Small intestine (tissue), 7 donors: ENCODE results near the gene CHCHD4. TPM values are rescaled to one million over a fixed set of nuclear protein-coding genes. Genes with fewer than 3 reads are reported as not detected.
A peak's percentile ranks its signal among the peaks of the same experiment; 100 is the strongest.
"Not testable (repeated sequence)": the region's sequence is repeated elsewhere in the genome, so short reads cannot be mapped to it uniquely, and the experiment has no call there.

Experiments used
- DNase-seq, 2 donors: peaks; one replicate each; pipeline versions ENCODE4 v3.0.0 to v3.0.0-alpha.2; 2013
- FAIRE-seq: peaks from 2 replicates; lab custom pipeline; 2012; peaks lifted over from hg19 to GRCh38; lab: Jason Lieb, UNC
- H3K27ac ChIP-seq, 3 donors: one replicate each; pipeline ENCODE4 v1.5.1; 2013; ENCODE audit warnings: low read length in 2 of 3, mild to moderate bottlenecking in 2 of 3, control low read depth in 1 of 3, inconsistent platforms in 1 of 3, low read depth in 1 of 3, moderate library complexity in 1 of 3
- H3K27me3 ChIP-seq, 3 donors: one replicate each; pipeline ENCODE4 v1.6.1; 2013; ENCODE audit warnings: low read length in 3 of 3, inconsistent platforms in 1 of 3; ENCODE audit not compliant: control insufficient read depth in 3 of 3, insufficient read depth in 3 of 3
- H3K36me3 ChIP-seq, 3 donors: one replicate each; pipeline ENCODE4 v1.6.1; 2013; ENCODE audit warnings: low read length in 3 of 3, inconsistent platforms in 1 of 3, low read depth in 1 of 3, mild to moderate bottlenecking in 1 of 3, moderate library complexity in 1 of 3; ENCODE audit not compliant: control insufficient read depth in 3 of 3, insufficient read depth in 2 of 3
- H3K4me1 ChIP-seq, 3 donors: one replicate each; pipeline ENCODE4 v1.6.1; 2013; ENCODE audit warnings: low read length in 2 of 3, inconsistent platforms in 1 of 3, low read depth in 1 of 3, mild to moderate bottlenecking in 1 of 3, moderate library complexity in 1 of 3; ENCODE audit not compliant: control insufficient read depth in 3 of 3, insufficient read depth in 2 of 3
- H3K4me3 ChIP-seq, 3 donors: one replicate each; pipeline ENCODE4 v1.5.1; 2013; ENCODE audit warnings: low read length in 3 of 3, control low read depth in 1 of 3, inconsistent platforms in 1 of 3, low read depth in 1 of 3, mild to moderate bottlenecking in 1 of 3, moderate library complexity in 1 of 3
- H3K9me3 ChIP-seq, 2 donors: one replicate each; pipeline ENCODE4 v1.6.1; 2013; ENCODE audit warnings: low read depth in 1 of 2, low read length in 1 of 2; ENCODE audit not compliant: control insufficient read depth in 2 of 2, insufficient read depth in 1 of 2
- WGBS, 3 donors: extraction: QIAGEN DNeasy Blood & Tissue Kit; methylation state at CpG; one replicate each; pipeline ENCODE4 v1.1.7; 2013; 5-methylcytosine and 5-hydroxymethylcytosine counted together
- polyA plus RNA-seq, 4 donors: library from polyadenylated mRNA; stranded (reverse) in 3 of 4; unstranded in 1 of 4; fragments of 200-250 nt in 3 of 4; fragments of 120-200 nt in 1 of 4; gene quantifications; one replicate each; pipeline versions ENCODE4 v1.2.1 to v1.2.3, GENCODE V29; 2013
- donor health status: healthy with polysubstance abuse.
- donor health status: control.
- donor health status: control.
- donor health status: Bipolar disorder and iron deficiency.
- donor health status: healthy.

CHCHD4 gene
- polyA plus RNA-seq, 4 donors, result 15.9 to 42.3 (median 26.5) TPM

- 58 to 81% (median 67%) methylated on average over 2 of the region's 2 CpGs for WGBS, 3 donors
- H3K27ac ChIP-seq, result peak overlapping the region in 1 of 3 donors; percentile 56
- peaks cover 4 to 51% (median 4%) of the 10 kb centered on the region in 3 donors for H3K4me1 ChIP-seq
- no peak for FAIRE-seq
- H3K4me3 ChIP-seq, result no peak overlapping the region
- peaks cover 0 to 44% (median 4%) of the 10 kb centered on the region in 3 donors for H3K36me3 ChIP-seq
- no peaks in the 10 kb centered on the region for H3K27me3 ChIP-seq
- no peaks in the 10 kb centered on the region for H3K9me3 ChIP-seq
- no peak for DNase-seq
These were observed 5.0 kb downstream of the CHCHD4 start for GRCh38 chr3:14119651-14120050.

- H3K9me3 ChIP-seq, result no peaks in the 10 kb centered on the region
- H3K36me3 ChIP-seq, result peaks cover 0 to 48% (median 4%) of the 10 kb centered on the region in 3 donors
- H3K4me1 ChIP-seq, result peaks cover 3 to 54% (median 4%) of the 10 kb centered on the region in 3 donors
- H3K27ac ChIP-seq, result peak overlapping the region in 1 of 3 donors; percentile 56
- FAIRE-seq (no peak), DNase-seq (peak in 1 of 2 donors; percentile 73)
- no peaks in the 10 kb centered on the region for H3K27me3 ChIP-seq
- WGBS, 3 donors, result 50 to 68% (median 52%) methylated on average over 13 of the region's 13 CpGs
- no peak overlapping the region for H3K4me3 ChIP-seq
These were observed 6.0 kb downstream of the CHCHD4 start for GRCh38 chr3:14118400-14119381.

- peaks cover 0 to 47% (median 4%) of the 10 kb centered on the region in 3 donors for H3K4me1 ChIP-seq
- H3K36me3 ChIP-seq, result peaks cover 0 to 51% (median 4%) of the 10 kb centered on the region in 3 donors
- no peak for FAIRE-seq
- DNase-seq, result no peak
- H3K4me3 ChIP-seq, result no peak overlapping the region
- H3K27ac ChIP-seq, result peak overlapping the region in 1 of 3 donors; percentile 56
- no peaks in the 10 kb centered on the region for H3K27me3 ChIP-seq
- 87 to 90% (median 88%) methylated on average over 10 of the region's 10 CpGs for WGBS, 3 donors
- no peaks in the 10 kb centered on the region for H3K9me3 ChIP-seq
These were observed 6.9 kb downstream of the CHCHD4 start for GRCh38 chr3:14117468-14118399.

- 26 to 68% (median 40%) methylated on average over 7 of the region's 7 CpGs for WGBS, 3 donors
These were observed 10.6 kb downstream of the CHCHD4 start for GRCh38 chr3:14113965-14114635.

GRCh38 chr3:14110699-14111098, 14.0 kb downstream of the CHCHD4 start:
- Histone ChIP-seq H3K27me3 (no peaks in the 10 kb centered on the region), H3K4me1 (peaks cover 0 to 13% (median 4%) of the 10 kb centered on the region in 3 donors), H3K4me3 (no peak overlapping the region), H3K27ac (no peak overlapping the region), H3K36me3 (peaks cover 0 to 19% (median 6%) of the 10 kb centered on the region in 3 donors), H3K9me3 (no peaks in the 10 kb centered on the region)
- DNase-seq (no peak), FAIRE-seq (no peak)
- WGBS, 3 donors, result 62 to 76% (median 68%) methylated on average over 4 of the region's 4 CpGs

More at GRCh38 chr3:14113965-14114635, 10.6 kb downstream of the CHCHD4 start:
- Histone ChIP-seq H3K4me3 (no peak overlapping the region), H3K27ac (peak overlapping the region in 2 of 3 donors; percentile 14 to 22), H3K36me3 (peaks cover 0 to 46% (median 6%) of the 10 kb centered on the region in 3 donors), H3K4me1 (peaks cover 0 to 18% (median 4%) of the 10 kb centered on the region in 3 donors), H3K27me3 (no peaks in the 10 kb centered on the region), H3K9me3 (no peaks in the 10 kb centered on the region)
- DNase-seq (peak; percentile 70 to 86), FAIRE-seq (no peak)

GRCh38 chr3:14109821-14110220, 14.8 kb downstream of the CHCHD4 start:
- FAIRE-seq, H3K27ac ChIP-seq, DNase-seq, H3K27me3 ChIP-seq, H3K4me3 ChIP-seq, H3K9me3 ChIP-seq: not testable (repeated sequence)
- H3K4me1 ChIP-seq, result peaks cover 0 to 10% (median 2%) of the 10 kb centered on the region in 3 donors
- WGBS, 3 donors, result 98 to 99% (median 98%) methylated on average over 5 of the region's 5 CpGs
- peaks cover 0 to 18% (median 2%) of the 10 kb centered on the region in 3 donors for H3K36me3 ChIP-seq

GRCh38 chr3:14097616-14098391, 26.9 kb downstream of the CHCHD4 start:
- peaks cover 0 to 4% (median 0%) of the 10 kb centered on the region in 3 donors for H3K27me3 ChIP-seq
- H3K4me3 ChIP-seq, result no peak overlapping the region
- H3K27ac ChIP-seq, result no peak overlapping the region
- no peaks in the 10 kb centered on the region for H3K9me3 ChIP-seq
- FAIRE-seq, result no peak
- H3K4me1 ChIP-seq, result no peaks in the 10 kb centered on the region
- DNase-seq, result no peak
- WGBS, 3 donors, result 93 to 95% (median 95%) methylated on average over 5 of the region's 5 CpGs
- no peaks in the 10 kb centered on the region for H3K36me3 ChIP-seq
